ENCODE measurements around the gene FAM90A1. TPM values are rescaled to one million over a fixed set of nuclear protein-coding genes. Genes with fewer than 3 reads are reported as not detected.
"Not testable (repeated sequence)": the region's sequence is repeated elsewhere in the genome, so short reads cannot be mapped to it uniquely, and the experiment has no call there.

FAM90A1 gene
- total RNA-seq, 4 donors from 2014 or later = not detected

GRCh38 chr12:8243682-8244161 lies 16.3 kb upstream of the FAM90A1 start:
- not testable (repeated sequence) for H3K36me3 ChIP-seq, ATAC-seq, H3K27me3 ChIP-seq, H3K9me3 ChIP-seq
- peak overlapping the region; percentile 60 to 95 (median 90) for H3K27ac ChIP-seq
- H3K4me1 ChIP-seq = peaks cover 0 to 14% (median 4%) of the 10 kb centered on the region in 3 donors
- peak in 1 of 2 donors; percentile 46 for TF ChIP-seq POLR2A (IDR thresholded peaks at IDR 0.05)
- 0% methylated on average over 3 to 7 of the region's 35 CpGs for WGBS, 2 donors (ENCODE audit: low coverage in 1 of 2)
- H3K4me3 ChIP-seq = peak overlapping the region; percentile 88 to 98

GRCh38 chr12:8242880-8243681 lies 15.7 kb upstream of the FAM90A1 start:
- H3K9me3 ChIP-seq, H3K27me3 ChIP-seq, H3K36me3 ChIP-seq: not testable (repeated sequence)
- ATAC-seq = peak; percentile 100
- peak; percentile 44 for TF ChIP-seq POLR2AphosphoS5 (IDR thresholded peaks at IDR 0.05)
- WGBS, 2 donors (ENCODE audit: low coverage in 1 of 2) = 0 to 2% methylated on average over 8 to 10 of the region's 57 CpGs
- peaks cover 0 to 14% (median 4%) of the 10 kb centered on the region in 3 donors for H3K4me1 ChIP-seq
- peak overlapping the region; percentile 75 to 95 (median 90) for H3K27ac ChIP-seq
- peak overlapping the region; percentile 88 to 98 for H3K4me3 ChIP-seq

- H3K36me3 ChIP-seq, ATAC-seq: not testable (repeated sequence)
- H3K4me3 ChIP-seq = peak overlapping the region; percentile 88 to 98
Observed at GRCh38 chr12:8242622-8242879, 15.1 kb upstream of the FAM90A1 start.

GRCh38 chr12:8241917-8242621 lies 14.7 kb upstream of the FAM90A1 start:
- H3K36me3 ChIP-seq, ATAC-seq, H3K27me3 ChIP-seq, H3K9me3 ChIP-seq: not testable (repeated sequence)
- Histone ChIP-seq H3K4me3 (peak overlapping the region; percentile 88 to 98), H3K4me1 (peaks cover 0 to 14% (median 4%) of the 10 kb centered on the region in 3 donors), H3K27ac (peak overlapping the region; percentile 75 to 95 (median 90))
- WGBS, 2 donors (ENCODE audit: low coverage in 1 of 2) = 0 to 39% methylated on average over 1 to 2 of the region's 20 CpGs

More at GRCh38 chr12:8242622-8242879, 15.1 kb upstream of the FAM90A1 start:
- no CpG with 5 or more reads among the region's 28 CpGs for WGBS, 2 donors (ENCODE audit: low coverage in 1 of 2)
- Histone ChIP-seq H3K27ac (peak overlapping the region; percentile 75 to 95 (median 90)), H3K4me1 (peaks cover 0 to 14% (median 4%) of the 10 kb centered on the region in 3 donors)
- not testable (repeated sequence) for H3K9me3 ChIP-seq, H3K27me3 ChIP-seq

GRCh38 chr12:8240340-8241114 lies 13.1 kb upstream of the FAM90A1 start:
- H3K4me3 ChIP-seq, ATAC-seq, H3K9me3 ChIP-seq, H3K27me3 ChIP-seq, H3K27ac ChIP-seq, H3K36me3 ChIP-seq: not testable (repeated sequence)
- 70 to 87% methylated on average over 4 to 9 of the region's 13 CpGs for WGBS, 2 donors (ENCODE audit: low coverage in 1 of 2)
- H3K4me1 ChIP-seq = peaks cover 0 to 14% (median 4%) of the 10 kb centered on the region in 3 donors

GRCh38 chr12:8237031-8237430 lies 9.6 kb upstream of the FAM90A1 start:
- 52 to 62% methylated on average over 7 to 9 of the region's 12 CpGs for WGBS, 2 donors (ENCODE audit: low coverage in 1 of 2)
- not testable (repeated sequence) for H3K27me3 ChIP-seq, H3K9me3 ChIP-seq, H3K4me3 ChIP-seq, H3K27ac ChIP-seq, ATAC-seq, H3K4me1 ChIP-seq, H3K36me3 ChIP-seq

- WGBS, 2 donors (ENCODE audit: low coverage in 1 of 2) = 79 to 88% methylated on average over 11 to 16 of the region's 26 CpGs
Observed at GRCh38 chr12:8235316-8236157, 8.1 kb upstream of the FAM90A1 start.

GRCh38 chr12:8234746-8235145 lies 7.3 kb upstream of the FAM90A1 start:
- WGBS, 2 donors (ENCODE audit: low coverage in 1 of 2) = 35 to 75% methylated on average over 2 to 4 of the region's 7 CpGs
- not testable (repeated sequence) for H3K27ac ChIP-seq, ATAC-seq, H3K4me1 ChIP-seq, H3K9me3 ChIP-seq, H3K27me3 ChIP-seq, H3K4me3 ChIP-seq, H3K36me3 ChIP-seq

More at GRCh38 chr12:8235316-8236157, 8.1 kb upstream of the FAM90A1 start:
- not testable (repeated sequence) for ATAC-seq, H3K9me3 ChIP-seq, H3K27me3 ChIP-seq, H3K4me1 ChIP-seq, H3K4me3 ChIP-seq, H3K36me3 ChIP-seq, H3K27ac ChIP-seq

- ATAC-seq, H3K27me3 ChIP-seq, H3K4me1 ChIP-seq, H3K36me3 ChIP-seq, H3K27ac ChIP-seq, H3K9me3 ChIP-seq, H3K4me3 ChIP-seq: not testable (repeated sequence)
- 83 to 100% methylated on average over 1 to 2 of the region's 20 CpGs for WGBS, 2 donors (ENCODE audit: low coverage in 1 of 2)
Observed at GRCh38 chr12:8233935-8234495, 6.6 kb upstream of the FAM90A1 start.

GRCh38 chr12:8233300-8233855 lies 6.0 kb upstream of the FAM90A1 start:
- H3K36me3 ChIP-seq, H3K27me3 ChIP-seq, H3K27ac ChIP-seq, H3K9me3 ChIP-seq, H3K4me1 ChIP-seq, ATAC-seq, H3K4me3 ChIP-seq: not testable (repeated sequence)
- WGBS, 2 donors (ENCODE audit: low coverage in 1 of 2) = 90 to 98% methylated on average over 6 to 7 of the region's 14 CpGs

Data from gastroesophageal sphincter (tissue), 4 donors.